ENCODE data around the gene PLCXD1. TPM values are rescaled to one million over a fixed set of nuclear protein-coding genes. Genes with fewer than 3 reads are reported as not detected.

PLCXD1 gene
- total and polyA plus RNA-seq, 2 experiments from 2014 or later: 48.7 to 112 TPM

- Histone ChIP-seq H3K4me1 (ENCODE audit: insufficient read depth) (no peaks in the 10 kb centered on the region; the same call in 1 of the 2 replicates), H4K20me1 (replicated peaks; ENCODE audit: insufficient read depth) (peaks cover 37% of the 10 kb centered on the region), H3K36me3 (ENCODE audit: insufficient read depth) (peaks cover 81% of the 10 kb centered on the region), H3K4me2 (no peak overlapping the region), H3K27ac (ENCODE audit: low read depth) (no peak overlapping the region), H3K9me2 (ENCODE audit: insufficient read depth) (0 out of 2 replicates have a peak, but pooled peaks cover 2% of the 10 kb centered on the region), H3K27me3 (ENCODE audit: insufficient read depth) (no peaks in the 10 kb centered on the region), H3F3A (replicated peaks; ENCODE audit: low read depth) (peaks cover 36% of the 10 kb centered on the region), H3K79me2 (replicated peaks; ENCODE audit: insufficient read depth) (peaks cover 57% of the 10 kb centered on the region), H3K4me3 (no peak overlapping the region), H2AFZ (no peak overlapping the region)
- ATAC-seq: no peak
- Mint-ChIP-seq H3K4me1 (peaks cover 21% of the 10 kb centered on the region), H3K9me3 (peaks cover 3% of the 10 kb centered on the region; the same call in 1 of the 3 replicates), H3K27ac (no peak overlapping the region), H3K27me3 (ENCODE audit: insufficient read depth, low read depth, poor library complexity) (peaks cover 7% of the 10 kb centered on the region), H3K36me3 (ENCODE audit: low read depth) (peaks cover 93% of the 10 kb centered on the region), H3K4me3 (no peak overlapping the region)
- no peak for DNase-seq (ENCODE audit: low spot score)
- TF ChIP-seq EZH2phosphoT487 (IDR thresholded peaks at IDR 0.05; ENCODE audit: unreplicated experiment) (no peak), EZH2 (IDR thresholded peaks at IDR 0.05; ENCODE audit: low read depth, unreplicated experiment) (no peak), STAT1 (IDR thresholded peaks at IDR 0.05; ENCODE audit: unreplicated experiment) (no peak), ZNF331 (CRISPR knock-in tag; IDR thresholded peaks at IDR 0.05; ENCODE audit: low read depth) (no peak), CREB1 (CRISPR knock-in tag; IDR thresholded peaks at IDR 0.05; ENCODE audit: low read depth) (no peak), REST (IDR thresholded peaks at IDR 0.05; ENCODE audit: unreplicated experiment) (no peak), ZNF462 (CRISPR knock-in tag; IDR thresholded peaks at IDR 0.05) (no peak), NANOG (IDR thresholded peaks at IDR 0.05; ENCODE audit: borderline replicate concordance) (no peak), CTCF (conservative IDR thresholded peaks at IDR 0.05; ENCODE audit: low read depth in 2 of 2) (no peak), ZNF114 (CRISPR knock-in tag; IDR thresholded peaks at IDR 0.05) (no peak), POLR2AphosphoS5 (IDR thresholded peaks at IDR 0.05; ENCODE audit: low read depth) (no peak; the same call in 1 of the 2 replicates), ETS1 (IDR thresholded peaks at IDR 0.05) (no peak), JUNB (IDR thresholded peaks at IDR 0.05; ENCODE audit: unreplicated experiment) (no peak)
These were observed 7.4 kb downstream of the PLCXD1 start for GRCh38 chrX:288561-288991.
